Glutamatergic neuron (in vitro differentiated cells): ENCODE measurements around the gene FUT2. TPM values are rescaled to one million over a fixed set of nuclear protein-coding genes. Genes with fewer than 3 reads are reported as not detected.

ENCODE experiments used
- DNase-seq: peaks from one replicate; pipeline ENCODE4 v3.0.0; 2022
- H3K27ac Mint-ChIP-seq: one replicate; pipeline ENCODE4 v1.8.0; 2020; ENCODE audit warnings: mild to moderate bottlenecking, mixed read lengths, inconsistent platforms; ENCODE audit not compliant: unreplicated experiment
- H3K27me3 Mint-ChIP-seq: one replicate; pipeline ENCODE4 v1.8.0; 2020; ENCODE audit warnings: mild to moderate bottlenecking, moderate library complexity, mixed read lengths, inconsistent platforms; ENCODE audit not compliant: unreplicated experiment
- H3K36me3 Mint-ChIP-seq: one replicate; pipeline ENCODE4 v1.8.0; 2020; ENCODE audit warnings: mild to moderate bottlenecking, mixed read lengths, inconsistent platforms; ENCODE audit not compliant: unreplicated experiment
- H3K4me1 Mint-ChIP-seq: one replicate; pipeline ENCODE4 v1.8.0; 2020; ENCODE audit warnings: mild to moderate bottlenecking, low read depth, mixed read lengths, inconsistent platforms; ENCODE audit not compliant: unreplicated experiment
- H3K4me3 Mint-ChIP-seq: one replicate; pipeline ENCODE4 v1.8.0; 2020; ENCODE audit warnings: mild to moderate bottlenecking, mixed read lengths, inconsistent platforms; ENCODE audit not compliant: unreplicated experiment
- H3K9me3 Mint-ChIP-seq: one replicate; pipeline ENCODE4 v1.8.0; 2020; ENCODE audit warnings: mild to moderate bottlenecking, moderate library complexity, mixed read lengths, inconsistent platforms; ENCODE audit not compliant: unreplicated experiment
- total RNA-seq: library from RNA; stranded (reverse); fragmentation: NEBNext Ultra II Directional; extraction: Animal tissue kit (Norgen Biotek cat#: 25700); gene quantifications from one replicate; pipeline ENCODE4 v1.2.1, GENCODE V29; 2021; ENCODE audit not compliant: unreplicated experiment
- TF ChIP-seq, protein P1 (sequence below): fragments of 200-600 bp; sonication (generic); IDR thresholded peaks from one replicate; pipeline ENCODE4 v1.5.0; 2021; ENCODE audit not compliant: partially characterized antibody, unreplicated experiment

The FUT2 gene
- total RNA-seq, 1 donor from 2014 or later: 0.22 TPM

- peak overlapping the region; percentile 75 for H3K4me3 Mint-ChIP-seq
- H3K9me3 Mint-ChIP-seq: peaks cover 20% of the 10 kb centered on the region
- TF ChIP-seq, protein P1, sequence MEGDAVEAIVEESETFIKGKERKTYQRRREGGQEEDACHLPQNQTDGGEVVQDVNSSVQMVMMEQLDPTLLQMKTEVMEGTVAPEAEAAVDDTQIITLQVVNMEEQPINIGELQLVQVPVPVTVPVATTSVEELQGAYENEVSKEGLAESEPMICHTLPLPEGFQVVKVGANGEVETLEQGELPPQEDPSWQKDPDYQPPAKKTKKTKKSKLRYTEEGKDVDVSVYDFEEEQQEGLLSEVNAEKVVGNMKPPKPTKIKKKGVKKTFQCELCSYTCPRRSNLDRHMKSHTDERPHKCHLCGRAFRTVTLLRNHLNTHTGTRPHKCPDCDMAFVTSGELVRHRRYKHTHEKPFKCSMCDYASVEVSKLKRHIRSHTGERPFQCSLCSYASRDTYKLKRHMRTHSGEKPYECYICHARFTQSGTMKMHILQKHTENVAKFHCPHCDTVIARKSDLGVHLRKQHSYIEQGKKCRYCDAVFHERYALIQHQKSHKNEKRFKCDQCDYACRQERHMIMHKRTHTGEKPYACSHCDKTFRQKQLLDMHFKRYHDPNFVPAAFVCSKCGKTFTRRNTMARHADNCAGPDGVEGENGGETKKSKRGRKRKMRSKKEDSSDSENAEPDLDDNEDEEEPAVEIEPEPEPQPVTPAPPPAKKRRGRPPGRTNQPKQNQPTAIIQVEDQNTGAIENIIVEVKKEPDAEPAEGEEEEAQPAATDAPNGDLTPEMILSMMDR: no peak
- DNase-seq: no peak
- H3K27ac Mint-ChIP-seq: peak overlapping the region; percentile 86
- H3K36me3 Mint-ChIP-seq: peaks cover 7% of the 10 kb centered on the region
- peaks cover 18% of the 10 kb centered on the region for H3K4me1 Mint-ChIP-seq
- peaks cover 22% of the 10 kb centered on the region for H3K27me3 Mint-ChIP-seq
Observed at GRCh38 chr19:48734625-48735024, 38.9 kb downstream of the FUT2 start.

DNA sequence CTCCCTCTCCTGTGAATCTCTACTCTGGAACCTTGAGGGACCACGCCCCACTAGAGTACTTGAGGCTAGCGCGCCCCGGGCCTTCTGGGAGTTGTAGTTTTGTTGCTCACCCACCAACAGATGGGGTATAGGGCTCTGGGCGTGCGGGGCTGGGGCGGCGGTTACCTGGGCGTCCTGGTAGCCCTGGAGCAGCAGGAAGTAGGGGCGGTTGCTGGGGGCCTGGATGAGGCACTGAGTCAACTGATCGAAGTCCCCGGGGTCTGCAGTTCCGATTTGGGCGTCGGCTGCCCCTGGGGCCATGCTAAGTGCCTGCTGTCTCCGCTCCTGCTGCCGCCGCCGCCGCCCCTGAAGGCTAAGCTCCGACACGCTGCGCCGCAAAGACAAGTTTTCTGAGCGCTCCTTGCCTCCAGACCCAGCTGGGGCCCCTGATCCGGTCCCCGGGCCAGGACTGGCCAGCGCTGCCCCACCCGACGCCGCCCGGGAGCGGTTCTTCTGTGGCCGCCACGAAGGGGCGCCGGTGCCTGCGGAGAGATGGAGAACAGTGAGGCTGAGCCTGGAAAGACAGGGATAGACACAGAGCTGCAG lies 39.4 kb downstream of the FUT2 start:
- TF ChIP-seq, protein P1: no peak
- DNase-seq: peak; percentile 88
- Mint-ChIP-seq H3K36me3 (peaks cover 7% of the 10 kb centered on the region), H3K4me1 (peaks cover 18% of the 10 kb centered on the region), H3K27me3 (peaks cover 22% of the 10 kb centered on the region), H3K27ac (peak overlapping the region; percentile 86), H3K9me3 (peaks cover 17% of the 10 kb centered on the region), H3K4me3 (peak overlapping the region; percentile 75)

GRCh38 chr19:48737360-48737998 lies 41.7 kb downstream of the FUT2 start:
- Mint-ChIP-seq H3K36me3 (no peaks in the 10 kb centered on the region), H3K27ac (peak overlapping the region; percentile 94), H3K4me3 (peak overlapping the region; percentile 83), H3K27me3 (peaks cover 20% of the 10 kb centered on the region), H3K9me3 (peaks cover 15% of the 10 kb centered on the region), H3K4me1 (peaks cover 21% of the 10 kb centered on the region)
- peak; percentile 68 for DNase-seq
- TF ChIP-seq, protein P1: no peak

GRCh38 chr19:48738557-48739403 lies 43.0 kb downstream of the FUT2 start:
- Mint-ChIP-seq H3K4me3 (peak overlapping the region; percentile 83), H3K27ac (peak overlapping the region; percentile 94), H3K4me1 (peaks cover 21% of the 10 kb centered on the region), H3K27me3 (peaks cover 20% of the 10 kb centered on the region), H3K36me3 (no peaks in the 10 kb centered on the region), H3K9me3 (peaks cover 15% of the 10 kb centered on the region)
- TF ChIP-seq, protein P1: no peak
- peak; percentile 98 for DNase-seq
